ENCODE data around the gene WDR35. TPM values are rescaled to one million over a fixed set of nuclear protein-coding genes. Genes with fewer than 3 reads are reported as not detected.
A peak's percentile ranks its signal among the peaks of the same experiment; 100 is the strongest.
"Not testable (repeated sequence)": the region's sequence is repeated elsewhere in the genome, so short reads cannot be mapped to it uniquely, and the experiment has no call there.

WDR35 gene
- total RNA-seq, 1 donor from 2014 or later: 2.4 TPM

DNA sequence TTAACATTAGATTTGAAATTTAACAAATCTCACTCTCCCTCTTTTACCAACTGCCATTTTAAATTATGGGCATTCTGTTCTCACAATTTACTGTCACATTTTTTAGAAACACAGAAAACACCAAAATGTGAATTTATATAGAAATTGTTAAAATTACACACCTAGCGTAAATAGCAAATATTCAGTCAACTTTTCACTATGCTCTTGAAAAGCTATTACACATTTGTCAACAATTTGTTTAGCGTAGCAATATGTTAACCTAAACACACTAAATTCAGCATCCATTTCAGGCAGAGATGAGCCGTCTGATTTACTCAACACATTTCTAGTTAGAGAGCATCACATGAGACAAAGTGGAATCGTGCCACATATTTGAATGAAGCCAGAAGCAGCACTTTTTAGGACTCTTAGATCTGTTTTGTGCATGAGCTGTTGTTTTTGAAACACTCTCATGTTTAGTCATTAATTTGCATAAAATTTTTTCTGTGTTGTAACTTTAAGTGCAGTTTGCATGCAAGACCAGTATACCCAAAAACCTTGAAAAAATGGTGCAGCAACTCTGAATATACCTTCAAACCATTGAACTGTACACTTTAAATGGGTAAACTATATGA, 96.3 kb downstream of the WDR35 start:
- ATAC-seq: no peak

DNA sequence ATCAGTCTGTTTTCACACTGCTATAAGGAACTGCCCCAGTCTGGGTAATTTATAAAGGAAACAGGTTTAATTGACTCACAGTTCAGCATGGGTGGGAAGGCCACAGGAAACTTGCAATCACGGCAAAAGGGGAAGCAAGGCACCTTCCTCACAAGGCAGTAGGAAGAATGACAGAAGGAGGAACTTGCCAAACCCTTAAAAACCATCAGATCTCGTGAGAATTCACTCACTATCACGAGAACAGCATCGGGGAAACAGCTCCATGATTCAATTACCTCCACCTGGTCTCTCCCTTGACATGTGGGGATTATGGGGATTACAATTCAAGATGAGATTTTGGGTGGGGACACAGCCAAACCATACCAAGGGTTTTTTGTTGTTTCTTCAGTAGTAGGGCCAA, 97.9 kb downstream of the WDR35 start:
- ATAC-seq: not testable (repeated sequence)

DNA sequence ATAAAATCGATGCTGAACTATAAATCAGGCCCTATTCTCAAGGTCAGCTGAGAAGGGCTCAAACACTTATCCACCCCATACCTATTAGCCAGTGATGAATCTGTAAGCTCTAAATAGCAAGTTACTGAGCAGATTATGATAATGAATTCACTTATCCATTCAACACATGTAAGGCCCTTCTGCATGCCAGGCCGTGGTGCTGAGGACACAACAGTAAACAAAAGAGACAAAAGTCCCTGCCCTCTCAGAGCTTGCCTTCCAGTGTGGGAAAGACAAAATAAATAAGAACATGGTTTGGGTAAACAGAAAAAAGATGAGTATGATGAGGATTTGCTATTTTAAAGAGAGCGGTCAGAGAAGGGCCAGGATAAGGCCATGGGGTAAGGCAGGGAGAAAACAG, 99.8 kb downstream of the WDR35 start:
- no peak for ATAC-seq

DNA sequence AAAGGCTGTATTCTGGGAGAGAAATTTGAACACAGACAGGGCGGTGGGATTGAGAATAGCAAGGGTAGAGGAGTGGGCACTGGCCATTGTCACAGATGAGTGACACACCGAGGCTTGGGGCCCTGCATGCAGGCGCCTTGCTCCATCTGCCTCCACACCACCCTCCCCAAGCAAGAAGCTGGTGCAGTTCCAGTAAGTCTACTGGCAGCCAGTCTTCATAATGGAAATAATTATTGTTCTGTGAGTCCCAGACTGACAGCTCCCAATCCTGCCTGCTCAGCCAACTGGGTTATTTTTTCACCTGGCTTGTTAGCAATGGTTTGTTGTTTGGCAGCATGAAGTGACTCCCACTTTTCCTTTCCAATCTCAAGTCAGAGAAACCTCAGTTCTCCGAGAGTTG, 101.1 kb downstream of the WDR35 start:
- no peak for ATAC-seq

DNA sequence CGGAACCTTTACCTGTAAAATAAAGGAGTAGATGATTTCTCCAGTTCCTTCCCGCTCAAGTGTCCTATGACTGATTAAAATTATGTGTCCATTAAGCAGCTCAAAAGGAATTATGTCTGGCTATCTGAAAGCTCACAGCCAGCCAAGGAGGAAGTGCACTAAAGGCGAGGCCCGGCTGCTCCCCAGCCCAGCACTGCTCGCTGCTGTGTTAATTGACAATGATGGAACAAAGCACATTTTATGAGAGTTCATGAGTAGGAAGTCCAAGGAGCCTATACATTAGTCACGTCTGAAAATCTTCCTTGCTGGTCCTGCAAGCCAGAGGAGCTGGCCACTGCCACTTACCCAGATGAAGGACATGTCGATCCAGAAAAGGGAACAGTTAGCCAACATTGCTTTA, 102.4 kb downstream of the WDR35 start:
- peak; percentile 54 for ATAC-seq

DNA sequence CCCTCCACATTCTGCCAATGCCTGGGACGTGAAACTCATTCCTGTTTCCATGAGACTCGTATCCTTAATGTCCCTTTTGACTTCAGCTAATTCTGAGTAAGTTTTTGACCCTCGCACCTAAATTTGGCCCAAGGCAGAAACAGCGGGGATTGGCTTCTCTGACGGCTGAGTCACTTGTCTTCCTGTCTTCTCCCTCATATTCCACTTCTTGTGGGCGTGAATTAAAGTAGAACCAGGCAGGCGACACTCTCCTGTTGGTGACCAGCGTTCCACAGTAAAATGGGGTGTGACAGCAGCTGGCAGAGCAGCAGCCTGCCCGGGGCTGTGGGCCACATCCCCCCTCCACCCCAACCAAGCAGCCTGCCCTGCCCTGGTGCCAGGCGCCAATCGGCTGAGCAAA, 103.6 kb downstream of the WDR35 start:
- peak; percentile 12 for ATAC-seq

DNA sequence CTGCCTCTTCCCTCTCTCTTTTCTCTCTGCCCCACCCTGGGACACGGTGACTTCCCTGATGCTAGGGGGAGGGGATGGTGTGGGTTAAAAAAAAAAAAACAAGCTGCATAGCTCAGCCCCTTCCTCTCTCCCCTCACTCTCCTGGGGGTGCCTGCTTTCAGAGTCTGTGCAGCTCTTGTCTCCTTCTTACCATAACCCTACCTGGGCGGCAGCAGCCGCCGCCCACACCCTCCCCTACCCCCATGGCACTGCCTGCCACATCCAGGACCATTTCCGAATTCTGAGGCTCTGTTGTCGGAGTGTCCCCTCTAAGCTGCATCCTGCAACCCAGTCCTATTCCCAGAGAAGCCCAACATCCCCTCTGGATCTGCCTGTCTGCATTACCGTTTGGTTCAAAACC, 104.1 kb downstream of the WDR35 start:
- no peak for ATAC-seq

DNA sequence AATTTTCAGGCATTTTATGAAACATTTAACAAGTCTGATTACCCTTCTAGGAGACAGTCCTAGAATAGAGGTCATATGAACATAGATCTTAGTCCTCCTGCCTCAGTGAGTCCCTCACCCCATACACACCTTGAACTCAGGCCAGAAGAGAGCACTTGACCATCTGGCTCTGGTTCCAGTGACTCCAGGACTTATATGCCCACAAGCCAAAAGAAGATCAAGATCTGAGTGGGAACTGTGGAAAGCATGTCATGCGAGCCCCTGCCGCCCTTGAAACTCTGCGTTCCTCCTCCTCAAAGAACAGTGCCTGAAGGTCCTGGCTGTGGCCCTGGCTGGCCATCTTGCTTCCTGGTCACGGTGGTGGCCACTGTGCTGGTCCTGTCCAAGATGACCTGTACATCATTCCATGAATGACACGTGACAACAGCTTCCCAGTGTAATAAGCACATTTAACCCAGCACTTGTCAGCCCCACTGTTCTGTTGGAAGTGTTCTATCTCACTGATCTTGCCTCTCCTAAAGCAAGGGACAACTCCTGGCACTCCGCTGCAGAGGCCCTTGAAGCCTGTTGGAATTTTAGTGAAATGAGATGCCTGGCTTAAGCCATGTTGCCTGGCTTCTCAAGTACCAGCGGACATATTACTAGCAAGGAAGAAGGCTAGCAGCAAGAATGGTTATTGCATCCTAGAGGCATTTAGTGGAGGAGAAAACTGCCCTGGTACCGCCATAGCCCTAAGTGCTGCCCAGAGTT, 105.8 kb downstream of the WDR35 start:
- ATAC-seq: no peak

DNA sequence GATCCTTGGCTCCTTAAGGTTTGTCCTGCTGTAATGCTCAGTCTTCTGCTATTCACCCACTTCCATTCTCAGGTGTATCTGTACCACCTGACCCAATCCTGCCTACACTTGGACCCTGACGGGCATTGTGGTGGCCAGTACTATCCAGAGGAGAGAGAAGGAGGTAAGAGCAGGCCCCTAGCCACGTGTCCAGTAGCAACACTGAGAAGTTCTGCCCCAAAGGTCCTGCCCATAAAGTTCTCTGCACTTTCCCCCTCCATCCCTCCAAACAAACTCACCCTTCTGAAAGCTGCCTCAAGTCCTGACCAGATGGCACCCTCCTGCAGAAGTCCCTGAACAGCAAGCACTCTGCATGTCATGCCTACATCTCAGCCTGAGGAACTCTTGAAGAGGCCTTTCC, 106.4 kb downstream of the WDR35 start:
- ATAC-seq: no peak

DNA sequence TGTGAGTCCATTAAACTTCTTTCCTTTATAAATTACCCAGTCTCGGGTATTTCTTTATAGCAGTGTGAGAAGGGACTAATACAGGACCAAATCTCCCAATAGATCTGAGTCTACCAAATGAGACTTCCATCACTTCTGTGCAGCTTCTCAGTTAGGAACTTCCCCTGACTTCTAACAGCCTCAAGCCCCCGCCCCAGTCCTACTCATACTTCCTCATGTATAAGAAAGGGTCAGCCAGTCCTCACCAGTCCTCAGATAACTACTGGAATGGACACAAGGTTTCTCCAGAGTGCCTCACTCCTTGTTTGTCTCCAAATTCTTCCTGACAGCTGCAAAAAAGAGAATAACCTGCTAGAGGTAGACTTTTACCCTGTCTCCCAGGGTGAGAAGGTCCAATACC, 107.6 kb downstream of the WDR35 start:
- no peak for ATAC-seq

DNA sequence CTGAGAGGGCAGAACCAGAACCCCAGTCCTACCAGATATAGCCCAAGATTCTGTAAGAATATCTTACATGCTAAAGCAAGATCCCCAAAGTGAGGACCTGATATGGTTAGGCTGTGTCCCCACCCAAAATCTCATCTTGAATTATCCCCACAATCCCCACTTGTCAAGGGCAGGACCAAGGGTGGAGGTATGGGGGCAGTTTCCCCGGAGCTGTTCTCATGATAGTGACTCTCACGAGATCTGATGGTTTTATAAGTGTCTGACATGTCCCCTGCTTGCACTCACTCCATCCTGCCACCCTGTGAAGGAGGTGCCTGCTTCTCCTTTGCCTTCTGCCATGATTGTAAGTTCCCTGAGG, 108.0 kb downstream of the WDR35 start:
- ATAC-seq: no peak

DNA sequence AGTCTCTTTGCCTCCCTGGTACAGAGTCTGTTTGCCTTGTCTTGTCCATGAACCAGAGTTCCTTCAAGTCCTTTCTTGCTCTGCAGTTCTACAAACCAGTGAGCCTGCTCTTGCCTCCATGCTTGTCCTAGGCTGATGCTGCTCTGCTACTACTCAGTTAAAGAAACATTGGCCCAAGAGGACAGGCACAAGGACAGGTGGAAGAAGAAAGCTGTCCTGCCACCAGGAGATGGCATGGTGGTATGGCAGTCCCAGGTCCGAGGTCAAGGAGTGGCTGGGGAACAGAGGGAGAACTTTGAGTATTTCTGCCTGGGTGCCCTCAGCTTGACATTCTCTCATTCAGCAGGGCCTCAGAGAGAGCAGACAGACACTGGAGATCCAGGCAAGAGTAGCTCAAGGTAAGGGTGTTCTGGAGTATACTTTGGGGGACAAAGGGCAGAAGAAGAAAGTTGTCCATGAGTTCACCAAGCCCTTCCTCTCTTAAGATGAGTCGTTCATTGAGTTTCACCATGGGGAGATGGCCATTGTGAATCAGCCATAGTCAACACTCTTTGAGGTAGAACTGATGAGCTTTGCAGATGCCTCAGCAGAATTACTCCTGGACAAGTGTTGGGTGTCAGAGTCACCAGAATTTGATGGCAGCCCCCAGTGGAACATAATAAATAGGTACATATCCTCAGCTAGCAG, 108.5 kb downstream of the WDR35 start:
- ATAC-seq: no peak

DNA sequence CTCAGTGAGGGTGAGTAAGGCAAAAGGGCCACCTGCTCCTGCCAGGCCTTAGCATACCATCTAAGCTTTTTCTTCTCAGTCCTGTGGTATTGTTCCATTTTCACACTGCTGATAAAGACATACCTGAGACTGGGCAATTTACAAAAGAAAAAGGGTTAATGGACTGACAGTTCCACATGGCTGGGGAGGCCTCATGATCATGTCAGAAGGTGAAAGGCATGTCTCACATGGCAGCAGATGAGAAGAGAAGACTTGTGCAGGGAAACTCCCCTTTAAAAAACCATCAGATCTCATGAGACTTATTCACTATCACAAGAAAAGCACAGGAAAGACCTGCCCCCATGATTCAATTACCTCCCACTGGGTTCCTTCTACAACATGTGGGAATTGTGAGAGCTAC, 109.7 kb downstream of the WDR35 start:
- not testable (repeated sequence) for ATAC-seq

DNA sequence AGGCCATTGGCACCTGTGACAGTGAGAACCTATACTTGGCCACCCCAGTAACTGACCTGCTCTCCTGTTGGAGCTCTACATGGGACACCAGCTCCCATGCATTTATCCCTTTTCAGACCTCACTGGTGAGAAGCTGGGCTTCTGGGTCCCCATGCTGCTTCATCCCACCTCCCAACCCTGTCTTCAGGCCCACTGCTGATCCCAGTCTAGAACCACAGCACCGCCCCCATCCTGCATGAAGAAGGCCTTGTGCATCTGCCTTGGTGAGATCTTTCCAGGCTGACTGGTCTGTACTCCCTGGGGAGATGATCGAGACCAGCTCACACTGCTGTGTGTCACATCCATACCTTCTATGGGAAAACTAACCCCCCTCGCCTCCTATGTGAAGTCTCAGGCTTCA, 110.8 kb downstream of the WDR35 start:
- ATAC-seq: no peak

DNA sequence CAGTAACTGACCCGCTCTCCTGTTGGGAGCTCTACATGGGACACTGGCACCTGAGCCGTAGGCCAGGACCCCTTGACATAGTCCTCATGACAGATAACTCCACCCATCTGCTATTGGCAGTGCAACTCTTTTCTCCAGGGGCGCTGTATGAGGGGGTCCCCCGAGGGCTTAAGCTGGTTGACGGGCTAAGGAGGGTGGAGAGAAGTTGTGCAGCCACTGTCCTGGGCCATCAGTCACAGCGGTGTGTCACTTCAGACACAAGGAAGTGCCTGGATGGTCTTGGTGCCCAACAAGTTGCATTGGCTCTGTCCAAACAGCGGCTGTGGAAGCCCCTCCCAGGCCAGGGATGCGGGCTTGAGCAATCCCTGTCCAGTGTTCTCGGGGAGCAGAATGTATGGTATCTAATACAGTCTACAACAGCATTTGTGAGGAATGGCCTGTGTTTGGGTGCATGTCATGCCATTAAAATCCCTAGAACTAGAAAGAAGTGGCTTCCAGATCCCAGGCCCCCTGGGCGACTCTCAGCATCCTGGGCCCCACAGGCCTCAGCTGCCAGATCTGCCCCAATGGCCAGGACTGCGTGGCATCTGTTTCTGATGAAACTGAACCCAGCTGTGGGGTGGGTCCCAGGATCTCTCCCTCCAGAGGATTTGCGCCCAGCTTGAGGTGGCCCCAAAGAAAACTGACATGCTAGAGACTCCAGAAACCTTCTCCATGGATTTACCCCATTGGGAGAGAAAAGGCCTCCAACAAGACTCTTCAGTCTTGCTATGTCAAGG, 111.4 kb downstream of the WDR35 start:
- ATAC-seq: no peak

DNA sequence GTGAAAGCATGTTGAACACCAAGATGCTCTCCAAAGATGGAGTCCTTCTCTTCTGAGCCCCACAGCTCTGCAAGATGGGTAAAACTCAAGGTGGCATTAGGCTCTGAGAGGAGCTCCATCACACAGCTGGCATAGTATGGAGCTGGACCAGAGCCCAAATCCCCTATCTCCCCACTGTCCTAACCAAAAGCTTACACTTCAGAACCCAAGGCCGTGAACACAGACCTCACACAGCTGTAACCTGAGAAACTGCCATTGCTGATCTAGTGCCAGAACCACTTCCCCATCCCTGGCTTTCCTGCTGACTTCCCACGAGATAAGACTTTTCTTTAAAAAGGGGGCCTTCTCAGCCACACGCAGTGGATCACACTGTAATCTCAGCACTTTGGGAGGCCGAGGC, 113.2 kb downstream of the WDR35 start:
- ATAC-seq: no peak

DNA sequence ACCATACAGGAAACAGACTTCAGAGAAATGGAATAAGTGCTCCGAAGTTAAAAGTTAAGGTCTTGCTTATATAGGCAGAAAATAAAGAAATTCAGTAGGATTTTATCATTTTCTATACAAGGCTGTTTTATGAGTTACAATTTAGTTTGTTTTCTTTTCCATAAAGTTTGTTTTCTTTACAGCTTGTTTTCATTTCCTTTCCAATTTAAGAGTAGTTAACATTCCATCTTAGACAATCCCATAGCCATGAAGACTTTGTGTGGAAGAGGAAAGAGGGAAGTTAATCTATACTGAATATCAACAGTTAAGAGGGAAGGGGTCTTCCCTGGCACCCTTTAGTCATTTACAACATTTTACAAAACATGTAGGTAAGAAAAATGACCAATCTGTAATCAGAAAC, 114.6 kb downstream of the WDR35 start:
- no peak for ATAC-seq

DNA sequence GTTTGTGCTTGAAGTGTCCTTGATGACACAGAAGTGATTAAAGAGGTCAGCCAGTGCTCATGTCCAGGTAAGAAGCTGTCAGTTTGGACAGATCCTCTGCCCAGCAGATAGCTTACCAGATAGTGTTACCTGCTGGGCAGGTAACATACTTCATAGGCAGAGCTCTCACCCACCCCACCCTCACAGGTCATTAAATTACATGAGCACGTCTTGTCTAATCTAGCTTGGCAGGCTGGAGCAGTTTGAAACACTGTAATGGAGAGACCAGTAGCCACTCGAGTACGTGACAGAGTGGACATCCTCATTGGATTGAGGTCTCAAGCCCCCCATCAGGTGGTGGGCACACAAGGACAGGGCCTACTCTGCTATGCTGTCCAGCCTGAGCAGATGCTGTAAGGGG, 115.2 kb downstream of the WDR35 start:
- no peak for ATAC-seq

DNA sequence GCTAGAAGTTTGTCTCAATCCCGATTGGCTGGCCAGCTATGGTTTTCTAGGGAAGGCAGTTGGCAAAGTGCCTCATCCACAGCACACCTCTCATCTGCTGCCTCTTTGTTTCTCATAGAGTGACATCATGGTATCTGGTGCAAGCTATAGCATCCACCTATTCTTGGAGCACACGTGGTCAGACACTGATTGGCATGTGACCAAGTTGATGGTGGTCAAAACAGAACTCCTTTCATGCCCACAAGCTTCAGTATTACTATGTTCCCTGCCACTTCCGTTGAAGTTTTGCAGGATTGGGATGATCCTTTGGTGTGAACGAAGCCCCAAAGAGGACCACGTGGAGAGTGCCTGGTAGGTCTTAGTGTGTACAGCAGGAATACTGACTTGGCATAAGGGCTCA, 116.9 kb downstream of the WDR35 start:
- no peak for ATAC-seq

DNA sequence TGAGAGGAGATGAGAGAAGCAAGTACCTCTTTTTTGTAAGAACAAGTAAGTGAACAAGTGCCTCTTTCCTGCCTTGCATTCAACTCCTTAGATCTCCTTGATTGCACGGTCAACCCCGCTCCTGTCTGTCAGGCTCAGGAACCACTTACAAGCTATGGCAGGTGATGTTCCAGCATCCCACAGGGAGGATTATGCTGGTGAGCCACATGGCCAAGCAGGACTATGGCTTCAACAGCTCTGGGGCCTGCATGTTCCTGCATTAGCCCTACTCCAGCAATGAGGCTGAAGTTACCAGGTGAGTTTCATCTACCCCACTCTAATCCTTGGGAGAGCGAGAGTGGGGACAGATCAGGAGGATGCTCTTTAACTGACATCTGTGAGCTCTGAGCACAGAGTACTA, 117.6 kb downstream of the WDR35 start:
- ATAC-seq: no peak

DNA sequence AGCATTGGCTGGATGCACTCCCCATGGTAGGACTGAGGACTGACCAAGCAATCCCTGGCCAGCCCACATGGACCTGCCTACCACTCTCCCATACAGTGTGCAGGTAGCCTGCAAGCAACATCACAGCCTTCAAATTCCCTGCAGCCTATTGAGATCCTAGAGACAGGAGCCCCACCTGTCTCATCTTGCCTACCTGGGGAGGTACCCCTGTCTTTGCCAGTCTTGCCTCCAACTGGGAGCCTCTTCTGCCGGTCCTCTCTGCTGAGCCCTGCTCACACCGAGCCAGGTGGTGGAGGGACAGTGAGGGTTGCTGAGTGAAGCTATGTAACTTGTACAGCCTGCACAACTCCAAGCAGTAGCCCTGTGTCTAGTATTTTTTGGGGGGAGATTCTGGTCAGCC, 118.1 kb downstream of the WDR35 start:
- no peak for ATAC-seq

DNA sequence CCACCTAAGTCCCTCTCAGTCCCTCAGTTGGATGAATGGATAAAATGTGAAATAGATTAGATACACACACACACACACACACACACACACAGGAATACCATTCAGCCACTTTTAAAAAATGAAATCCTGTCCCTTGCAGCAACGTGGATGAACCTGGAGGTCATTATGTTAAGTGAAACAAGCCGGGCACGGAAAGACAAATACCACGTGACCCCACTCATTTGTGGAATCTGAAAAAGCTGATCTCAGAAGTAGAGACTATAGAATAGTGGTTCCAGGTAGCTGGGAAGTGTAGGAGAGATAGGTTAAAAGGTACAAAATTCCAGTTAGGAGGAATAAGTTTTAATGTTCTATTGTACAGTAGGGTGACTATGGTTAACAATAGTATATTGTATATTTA, 119.1 kb downstream of the WDR35 start:
- no peak for ATAC-seq
